Neural progenitor cell (in vitro differentiated cells): ENCODE measurements around the gene FIBCD1.

Experiments
- EZH2 ChIP-seq: fragments of 200-600 bp; sonication (generic); IDR thresholded peaks from 2 replicates; pipeline ENCODE4 v1.6.1; 2017; ENCODE audit warnings: antibody characterized with exemption, mild to moderate bottlenecking, moderate library complexity
- EZH2phosphoT487 ChIP-seq: fragments of 200-600 bp; sonication (generic); IDR thresholded peaks from 2 replicates; pipeline ENCODE4 v1.6.1; 2017; ENCODE audit warnings: antibody characterized with exemption
- TF ChIP-seq, protein P1 (sequence below): fragments of 200-600 bp; sonication (generic); IDR thresholded peaks from 2 replicates; pipeline ENCODE4 v1.5.1; 2017; ENCODE audit warnings: antibody characterized with exemption, mild to moderate bottlenecking

DNA sequence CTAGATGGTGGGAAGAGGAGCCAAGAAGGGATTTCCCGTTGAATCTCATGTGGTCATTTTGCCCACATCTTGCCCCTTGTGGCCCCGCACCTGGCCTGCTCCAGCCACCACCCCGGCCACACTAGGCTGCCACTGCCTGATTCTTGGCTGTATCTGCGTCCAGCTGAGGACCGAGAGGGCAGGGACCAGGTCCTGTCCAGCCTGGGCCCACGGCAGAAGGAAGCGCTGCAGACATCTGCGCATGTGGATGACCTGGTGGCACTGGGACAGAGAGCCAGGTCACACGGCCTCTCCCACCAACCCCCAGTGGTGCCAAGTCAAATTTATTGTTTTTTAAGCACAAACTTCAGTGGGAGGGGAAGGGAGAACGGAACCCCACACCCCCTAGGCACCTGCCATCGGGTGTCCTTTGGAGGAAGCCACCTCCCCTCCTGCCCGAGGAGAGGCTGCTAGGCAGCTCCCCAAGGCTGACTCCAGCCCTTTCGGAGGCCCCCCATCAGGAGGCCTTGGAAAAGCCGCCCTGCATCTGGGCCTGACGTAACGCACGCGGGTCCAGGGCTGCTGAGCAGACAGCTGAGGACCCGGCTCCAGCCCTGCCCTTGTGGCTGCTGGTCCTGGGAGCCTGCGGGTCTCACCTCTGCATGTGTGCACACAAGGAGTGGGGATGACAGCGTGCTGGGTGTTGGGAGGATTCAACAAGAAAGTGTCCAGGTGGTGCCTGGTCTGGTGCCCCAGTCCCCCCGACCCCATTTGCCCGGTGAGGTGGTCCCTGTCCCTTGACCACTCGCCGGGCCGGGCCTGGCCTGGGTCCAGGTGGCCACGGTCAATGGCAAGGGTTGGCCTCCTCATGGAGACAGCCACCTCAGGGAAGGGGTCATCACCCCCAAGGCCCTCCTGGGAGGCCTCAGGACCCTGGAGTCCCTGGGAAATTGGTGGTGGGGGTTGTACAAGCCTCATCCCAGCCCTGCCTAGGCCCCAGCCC, 36.6 kb downstream of the FIBCD1 start:
- TF ChIP-seq, protein P1, sequence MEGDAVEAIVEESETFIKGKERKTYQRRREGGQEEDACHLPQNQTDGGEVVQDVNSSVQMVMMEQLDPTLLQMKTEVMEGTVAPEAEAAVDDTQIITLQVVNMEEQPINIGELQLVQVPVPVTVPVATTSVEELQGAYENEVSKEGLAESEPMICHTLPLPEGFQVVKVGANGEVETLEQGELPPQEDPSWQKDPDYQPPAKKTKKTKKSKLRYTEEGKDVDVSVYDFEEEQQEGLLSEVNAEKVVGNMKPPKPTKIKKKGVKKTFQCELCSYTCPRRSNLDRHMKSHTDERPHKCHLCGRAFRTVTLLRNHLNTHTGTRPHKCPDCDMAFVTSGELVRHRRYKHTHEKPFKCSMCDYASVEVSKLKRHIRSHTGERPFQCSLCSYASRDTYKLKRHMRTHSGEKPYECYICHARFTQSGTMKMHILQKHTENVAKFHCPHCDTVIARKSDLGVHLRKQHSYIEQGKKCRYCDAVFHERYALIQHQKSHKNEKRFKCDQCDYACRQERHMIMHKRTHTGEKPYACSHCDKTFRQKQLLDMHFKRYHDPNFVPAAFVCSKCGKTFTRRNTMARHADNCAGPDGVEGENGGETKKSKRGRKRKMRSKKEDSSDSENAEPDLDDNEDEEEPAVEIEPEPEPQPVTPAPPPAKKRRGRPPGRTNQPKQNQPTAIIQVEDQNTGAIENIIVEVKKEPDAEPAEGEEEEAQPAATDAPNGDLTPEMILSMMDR, result no peak
- TF ChIP-seq EZH2phosphoT487, result no peak
- no peak for TF ChIP-seq EZH2
